H9 (cell line): Measurements from ENCODE around the gene F2. TPM values are rescaled to one million over a fixed set of nuclear protein-coding genes. Genes with fewer than 3 reads are reported as not detected.

Experiments used
- DNase-seq: peaks from one replicate; pipeline ENCODE4 v3.0.0-alpha.2; 2017
- H2AFZ ChIP-seq: one replicate; pipeline ENCODE4 v1.6.1; 2013; ENCODE audit warnings: mild to moderate bottlenecking, low read length, control low read depth, moderate library complexity
- H2AK5ac ChIP-seq: 2 replicates; pipeline ENCODE4 v1.6.1; 2013; ENCODE audit warnings: low read length, control low read depth, mixed read lengths; ENCODE audit not compliant: insufficient read length
- H2BK120ac ChIP-seq: one replicate; pipeline ENCODE4 v1.6.1; 2013; ENCODE audit warnings: low read depth, mild to moderate bottlenecking, low read length, control low read depth, inconsistent platforms; ENCODE audit not compliant: poor library complexity, severe bottlenecking
- H2BK12ac ChIP-seq: 2 replicates; pipeline ENCODE4 v1.6.1; 2013; ENCODE audit warnings: low read length, control low read depth, mixed read lengths, low read depth; ENCODE audit not compliant: insufficient read length
- H2BK15ac ChIP-seq: 2 replicates; pipeline ENCODE4 v1.6.1; 2013; ENCODE audit warnings: low read depth, low read length, control low read depth
- H2BK20ac ChIP-seq: one replicate; pipeline ENCODE4 v1.6.1; 2013; ENCODE audit warnings: low read depth, mild to moderate bottlenecking, low read length, control low read depth, inconsistent platforms; ENCODE audit not compliant: poor library complexity, severe bottlenecking
- H2BK5ac ChIP-seq: 2 replicates; pipeline ENCODE4 v1.6.1; 2013; ENCODE audit warnings: low read length, control low read depth, mixed read lengths; ENCODE audit not compliant: insufficient read length
- H3K14ac ChIP-seq: 2 replicates; pipeline ENCODE4 v1.6.1; 2013; ENCODE audit warnings: low read length, control low read depth; ENCODE audit not compliant: insufficient read depth
- H3K18ac ChIP-seq: 2 replicates; pipeline ENCODE4 v1.6.1; 2013; ENCODE audit warnings: low read depth, mild to moderate bottlenecking, mixed read lengths, low read length, control low read depth; ENCODE audit not compliant: insufficient read length
- H3K23ac ChIP-seq: 2 replicates; pipeline ENCODE4 v1.6.1; 2013; ENCODE audit warnings: low read length, control low read depth, mixed read lengths, low read depth; ENCODE audit not compliant: insufficient read length
- H3K23me2 ChIP-seq: 2 replicates; pipeline ENCODE4 v1.6.1; 2013; ENCODE audit warnings: low read depth, mild to moderate bottlenecking, mixed read lengths, low read length, control low read depth; ENCODE audit not compliant: insufficient read length, poor library complexity, severe bottlenecking
- H3K27ac ChIP-seq: 2 replicates; pipeline ENCODE4 v1.5.1; 2013; ENCODE audit warnings: low read length, control low read depth, mixed read lengths, low read depth; ENCODE audit not compliant: insufficient read length
- H3K27me3 ChIP-seq: 2 replicates; pipeline ENCODE4 v1.6.1; 2013; ENCODE audit warnings: low read length, control low read depth, inconsistent platforms; ENCODE audit not compliant: insufficient read depth
- H3K4ac ChIP-seq: 2 replicates; pipeline ENCODE4 v1.6.1; 2013; ENCODE audit warnings: low read depth, mild to moderate bottlenecking, control low read depth, inconsistent platforms, low read length, moderate library complexity
- H3K4me1 ChIP-seq: 2 replicates; pipeline ENCODE4 v1.6.1; 2013; ENCODE audit warnings: low read length, control low read depth, inconsistent platforms; ENCODE audit not compliant: insufficient read depth
- H3K4me2 ChIP-seq: 2 replicates; pipeline ENCODE4 v1.6.1; 2013; ENCODE audit warnings: low read length, control low read depth, mixed read lengths; ENCODE audit not compliant: insufficient read length, insufficient read depth
- H3K56ac ChIP-seq: 2 replicates; pipeline ENCODE4 v1.6.1; 2013; ENCODE audit warnings: low read depth, mild to moderate bottlenecking, mixed read lengths, low read length, control low read depth; ENCODE audit not compliant: insufficient read length
- H3K79me1 ChIP-seq: 2 replicates; pipeline ENCODE4 v1.6.1; 2013; ENCODE audit warnings: low read depth, mild to moderate bottlenecking, moderate library complexity, low read length, control low read depth, inconsistent platforms; ENCODE audit not compliant: insufficient read depth, poor library complexity, severe bottlenecking
- H3K79me2 ChIP-seq: 2 replicates; pipeline ENCODE4 v1.6.1; 2013; ENCODE audit warnings: low read length, control low read depth, inconsistent platforms; ENCODE audit not compliant: insufficient read depth
- H3K9ac ChIP-seq: 2 replicates; pipeline ENCODE4 v1.6.1; 2013; ENCODE audit warnings: low read length, control low read depth, mixed read lengths; ENCODE audit not compliant: insufficient read length; ENCODE audit errors: extremely low read depth
- H3K9me3 ChIP-seq: one replicate; pipeline ENCODE4 v1.6.1; 2013; ENCODE audit warnings: low read depth, low read length, inconsistent platforms; ENCODE audit not compliant: control insufficient read depth
- H3T11ph ChIP-seq: one replicate; pipeline ENCODE4 v1.6.1; 2013; ENCODE audit warnings: mild to moderate bottlenecking, low read length, control low read depth, inconsistent platforms
- H4K20me1 ChIP-seq: one replicate; pipeline ENCODE4 v1.6.1; 2013; ENCODE audit not compliant: control insufficient read depth, insufficient read length, insufficient read depth
- H4K5ac ChIP-seq: 2 replicates; pipeline ENCODE4 v1.6.1; 2013; ENCODE audit warnings: low read depth, mild to moderate bottlenecking, mixed read lengths, low read length, control low read depth; ENCODE audit not compliant: insufficient read length
- H4K8ac ChIP-seq: replicated peaks from 2 replicates; pipeline ENCODE4 v1.6.1; 2013; ENCODE audit warnings: low read length, control low read depth, mixed read lengths, low read depth; ENCODE audit not compliant: insufficient read length
- H4K91ac ChIP-seq: 2 replicates; pipeline ENCODE4 v1.6.1; 2013; ENCODE audit warnings: low read depth, mild to moderate bottlenecking, moderate library complexity, mixed read lengths, low read length, control low read depth; ENCODE audit not compliant: insufficient read length
- H3K27ac Mint-ChIP-seq, 3 experiments: 2 replicates in 2 of 3; 3 replicates in 1 of 3; pipeline ENCODE4 v1.8.0; 2020 to 2021; ENCODE audit warnings: mixed read lengths in 3 of 3, mild to moderate bottlenecking in 1 of 3, moderate library complexity in 1 of 3
- H3K27me3 Mint-ChIP-seq: 2 replicates; pipeline ENCODE4 v1.8.0; 2021; ENCODE audit warnings: low read depth, mild to moderate bottlenecking, moderate library complexity, mixed read lengths
- H3K36me3 Mint-ChIP-seq, 3 experiments: 2 replicates in 2 of 3; 3 replicates in 1 of 3; pipeline ENCODE4 v1.8.0; 2020 to 2021; ENCODE audit warnings: low read depth in 3 of 3, mixed read lengths in 3 of 3; ENCODE audit not compliant: insufficient read depth in 1 of 3
- H3K4me1 Mint-ChIP-seq, 2 experiments: 2 replicates each; pipeline ENCODE4 v1.8.0; 2020; ENCODE audit warnings: mixed read lengths in 2 of 2
- H3K4me3 Mint-ChIP-seq, 2 experiments: 2 replicates in 1 of 2; 3 replicates in 1 of 2; pipeline ENCODE4 v1.8.0; 2020 to 2021; ENCODE audit warnings: mild to moderate bottlenecking in 2 of 2, mixed read lengths in 2 of 2, moderate library complexity in 1 of 2
- H3K9me3 Mint-ChIP-seq, 2 experiments: 2 replicates in 1 of 2; 3 replicates in 1 of 2; pipeline ENCODE4 v1.8.0; 2020; ENCODE audit warnings: mild to moderate bottlenecking in 2 of 2, mixed read lengths in 2 of 2, moderate library complexity in 1 of 2
- WGBS: extraction: QIAGEN DNeasy Blood & Tissue Kit; methylation state at CpG from one replicate; pipeline ENCODE4 v1.1.7; 2013; ENCODE audit warnings: missing lambda C conversion rate, low lambda C conversion rate, mixed read lengths; ENCODE audit not compliant: insufficient read length; ENCODE audit errors: extremely low coverage; 5-methylcytosine and 5-hydroxymethylcytosine counted together
- total RNA-seq: library from RNA; stranded (reverse); gene quantifications from 2 replicates; pipeline ENCODE4 v1.2.1, GENCODE V29; 2021
- TF ChIP-seq, protein P1 (sequence below): fragments of 200-600 bp; sonication (generic); conservative IDR thresholded peaks from 3 replicates; pipeline ENCODE4 v1.8.0; 2021; ENCODE audit warnings: antibody characterized with exemption, mild to moderate bottlenecking

F2 gene
- total RNA-seq, 1 experiment from 2014 or later, result not detected

DNA sequence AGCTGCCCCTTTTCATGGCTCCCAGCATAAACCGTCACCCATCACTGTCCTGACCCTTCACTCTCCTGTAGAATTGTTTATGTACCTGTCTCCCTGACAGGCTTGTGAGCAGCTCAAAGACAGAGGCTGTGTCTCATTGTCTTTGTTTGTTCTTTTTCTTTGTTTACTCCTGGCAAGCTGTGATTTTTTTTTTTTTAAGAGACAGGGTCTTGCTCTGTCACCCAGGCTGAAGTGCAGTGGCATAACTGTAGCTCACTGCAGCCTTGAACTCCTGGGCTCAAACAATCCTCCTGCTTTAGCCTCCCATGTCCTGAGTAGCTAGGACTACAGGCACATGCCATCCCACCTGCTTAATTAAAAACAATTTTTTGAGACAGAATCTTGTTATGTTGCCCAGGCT lies 28.3 kb upstream of the F2 start:
- H4K20me1 ChIP-seq, result no peaks in the 10 kb centered on the region

More for the DNA sequence above, 28.3 kb upstream of the F2 start:
- H3K23me2 ChIP-seq, result no peaks in the 10 kb centered on the region
- no peaks in the 10 kb centered on the region for H3K79me1 ChIP-seq
- no peaks in the 10 kb centered on the region for H3K79me2 ChIP-seq
- H4K8ac ChIP-seq, result no peak overlapping the region
- Mint-ChIP-seq H3K27me3 (peaks cover 2% of the 10 kb centered on the region; the same call in 1 of the 2 replicates), H3K36me3 (peaks cover 2 to 29% (median 7%) of the 10 kb centered on the region in 3 experiments; a peak in 6 of 7 replicates), H3K9me3 (no peaks in the 10 kb centered on the region), H3K4me1 (no peaks in the 10 kb centered on the region), H3K4me3 (no peak overlapping the region), H3K27ac (0 out of 7 replicates have a peak overlapping the region, but pooled peaks of 2 of the 3 experiments have one; percentile 3 to 33)
- H3K14ac ChIP-seq, result no peak overlapping the region
- H2AK5ac ChIP-seq, result no peak overlapping the region
- H3K9ac ChIP-seq, result no peak overlapping the region
- H3T11ph ChIP-seq, result no peak overlapping the region
- H3K4me1 ChIP-seq, result no peaks in the 10 kb centered on the region
- H3K9me3 ChIP-seq, result no peaks in the 10 kb centered on the region
- no peak overlapping the region for H2BK12ac ChIP-seq
- H3K4me2 ChIP-seq, result no peak overlapping the region
- TF ChIP-seq, protein P1, sequence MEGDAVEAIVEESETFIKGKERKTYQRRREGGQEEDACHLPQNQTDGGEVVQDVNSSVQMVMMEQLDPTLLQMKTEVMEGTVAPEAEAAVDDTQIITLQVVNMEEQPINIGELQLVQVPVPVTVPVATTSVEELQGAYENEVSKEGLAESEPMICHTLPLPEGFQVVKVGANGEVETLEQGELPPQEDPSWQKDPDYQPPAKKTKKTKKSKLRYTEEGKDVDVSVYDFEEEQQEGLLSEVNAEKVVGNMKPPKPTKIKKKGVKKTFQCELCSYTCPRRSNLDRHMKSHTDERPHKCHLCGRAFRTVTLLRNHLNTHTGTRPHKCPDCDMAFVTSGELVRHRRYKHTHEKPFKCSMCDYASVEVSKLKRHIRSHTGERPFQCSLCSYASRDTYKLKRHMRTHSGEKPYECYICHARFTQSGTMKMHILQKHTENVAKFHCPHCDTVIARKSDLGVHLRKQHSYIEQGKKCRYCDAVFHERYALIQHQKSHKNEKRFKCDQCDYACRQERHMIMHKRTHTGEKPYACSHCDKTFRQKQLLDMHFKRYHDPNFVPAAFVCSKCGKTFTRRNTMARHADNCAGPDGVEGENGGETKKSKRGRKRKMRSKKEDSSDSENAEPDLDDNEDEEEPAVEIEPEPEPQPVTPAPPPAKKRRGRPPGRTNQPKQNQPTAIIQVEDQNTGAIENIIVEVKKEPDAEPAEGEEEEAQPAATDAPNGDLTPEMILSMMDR, result no peak
- no peak overlapping the region for H2AFZ ChIP-seq
- no peak for DNase-seq
- no peak overlapping the region for H2BK15ac ChIP-seq
- no peak overlapping the region for H3K4ac ChIP-seq
- no peak overlapping the region for H2BK120ac ChIP-seq
- no peaks in the 10 kb centered on the region; the same call in 1 of the 2 replicates for H3K27me3 ChIP-seq
- no peak overlapping the region for H3K56ac ChIP-seq
- H4K5ac ChIP-seq, result no peak overlapping the region
- H2BK5ac ChIP-seq, result no peak overlapping the region
- no peak overlapping the region for H3K18ac ChIP-seq
- WGBS, result no CpG with 5 or more reads among the region's 1 CpG
- H2BK20ac ChIP-seq, result no peak overlapping the region
- no peak overlapping the region for H3K23ac ChIP-seq
- H3K27ac ChIP-seq, result no peak overlapping the region
- no peak overlapping the region for H4K91ac ChIP-seq
